ENCODE results near the gene ELFN1. TPM values are rescaled to one million over a fixed set of nuclear protein-coding genes. Genes with fewer than 3 reads are reported as not detected.

Gene ELFN1
- polyA plus RNA-seq, 1 of the 3 experiments (the other 2 are of a cell fraction), result 0.05 TPM

DNA sequence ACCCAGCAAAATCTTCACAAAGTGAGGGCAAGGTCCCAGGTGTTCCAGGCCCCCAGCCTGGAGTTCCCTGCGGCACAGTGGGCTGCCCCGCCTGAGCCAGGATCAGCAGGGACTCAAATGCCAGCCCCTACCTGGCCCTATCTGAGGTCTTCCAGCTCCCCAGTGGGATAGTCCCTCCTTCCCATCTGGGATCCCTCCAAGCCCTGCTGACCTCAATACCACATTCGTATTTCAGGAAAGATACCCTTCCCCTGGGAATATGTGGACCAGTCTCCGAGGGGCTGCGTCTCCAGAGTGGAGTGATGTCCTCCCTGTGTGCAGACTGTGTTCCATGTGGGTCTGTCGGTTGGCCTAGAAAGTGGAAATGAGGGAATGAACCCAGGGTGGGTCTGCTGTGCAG is 40.9 kb downstream of the ELFN1 start (continued):
- no peak for TF ChIP-seq FOSL2 (IDR thresholded peaks at IDR 0.05; ENCODE audit: borderline replicate concordance, low read depth)
- no peak for TF ChIP-seq YY1 (IDR thresholded peaks at IDR 0.05; ENCODE audit: low read depth)
- no peak for TF ChIP-seq GATA2 (CRISPR knock-in tag; IDR thresholded peaks at IDR 0.05)
- TF ChIP-seq RAD21 (IDR thresholded peaks at IDR 0.05; ENCODE audit: low read length), result no peak
- TF ChIP-seq JUND (IDR thresholded peaks at IDR 0.05), result no peak
- no peak for TF ChIP-seq TCF12 (IDR thresholded peaks at IDR 0.05)
- TF ChIP-seq, protein P1, sequence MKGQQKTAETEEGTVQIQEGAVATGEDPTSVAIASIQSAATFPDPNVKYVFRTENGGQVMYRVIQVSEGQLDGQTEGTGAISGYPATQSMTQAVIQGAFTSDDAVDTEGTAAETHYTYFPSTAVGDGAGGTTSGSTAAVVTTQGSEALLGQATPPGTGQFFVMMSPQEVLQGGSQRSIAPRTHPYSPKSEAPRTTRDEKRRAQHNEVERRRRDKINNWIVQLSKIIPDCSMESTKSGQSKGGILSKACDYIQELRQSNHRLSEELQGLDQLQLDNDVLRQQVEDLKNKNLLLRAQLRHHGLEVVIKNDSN (IDR thresholded peaks at IDR 0.05; ENCODE audit: borderline replicate concordance, low read depth), result no peak
- TF ChIP-seq, protein P2, sequence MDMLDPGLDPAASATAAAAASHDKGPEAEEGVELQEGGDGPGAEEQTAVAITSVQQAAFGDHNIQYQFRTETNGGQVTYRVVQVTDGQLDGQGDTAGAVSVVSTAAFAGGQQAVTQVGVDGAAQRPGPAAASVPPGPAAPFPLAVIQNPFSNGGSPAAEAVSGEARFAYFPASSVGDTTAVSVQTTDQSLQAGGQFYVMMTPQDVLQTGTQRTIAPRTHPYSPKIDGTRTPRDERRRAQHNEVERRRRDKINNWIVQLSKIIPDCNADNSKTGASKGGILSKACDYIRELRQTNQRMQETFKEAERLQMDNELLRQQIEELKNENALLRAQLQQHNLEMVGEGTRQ (IDR thresholded peaks at IDR 0.05; ENCODE audit: borderline replicate concordance, low read depth, low read length), result no peak
- no peak for TF ChIP-seq TEAD4 (IDR thresholded peaks at IDR 0.05; ENCODE audit: borderline replicate concordance, insufficient read depth)
- no peak for TF ChIP-seq CHD2 (IDR thresholded peaks at IDR 0.05; ENCODE audit: low read length, partially characterized antibody)
- TF ChIP-seq RFX5 (IDR thresholded peaks at IDR 0.05; ENCODE audit: low read length), result no peak

DNA sequence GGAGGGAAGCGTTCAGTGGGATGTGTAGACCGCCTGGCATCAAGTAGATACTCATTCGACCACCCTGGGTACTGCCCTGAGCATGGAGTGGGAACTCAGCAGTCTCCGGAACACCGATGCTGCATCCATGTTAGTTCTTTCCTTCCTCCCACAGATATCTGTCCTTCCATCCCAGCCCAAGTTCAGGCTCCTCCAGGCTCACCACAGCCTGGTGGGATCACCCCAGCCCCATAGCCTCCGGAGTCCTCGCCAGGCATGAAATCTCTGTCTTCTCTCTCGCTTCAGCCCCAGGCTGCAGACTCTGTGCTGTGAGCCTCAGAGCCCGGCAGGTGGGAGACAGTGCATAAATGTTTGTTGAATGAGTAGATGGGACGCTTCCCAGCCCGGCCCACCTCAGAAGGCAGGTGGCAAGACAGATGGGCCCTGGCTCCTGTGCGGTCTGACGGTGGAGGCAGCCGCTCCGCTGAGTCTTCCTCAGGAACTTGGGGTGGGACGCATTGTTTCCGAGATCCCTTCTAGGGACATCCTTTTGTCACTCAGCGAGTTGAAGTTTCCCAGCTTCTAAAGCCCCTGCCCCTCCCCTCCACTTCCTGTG is 42.9 kb downstream of the ELFN1 start:
- CTCF ChIA-PET, result interaction anchor here (0.6 to 1.2 kb wide), 4 partner anchors 12 to 253 kb away, joined by 3 to 4 read pairs (median 3); no protein-coding TSS in a partner anchor
- H3K9me3 ChIP-seq, result peaks cover 8% of the 10 kb centered on the region; the same call in 1 of the 2 replicates
- no peak overlapping the region for H3K4me3 ChIP-seq (ENCODE audit: low read depth in 2 of 2, low read length in 1 of 2)
- H3F3A ChIP-seq (replicated peaks; ENCODE audit: insufficient read depth), result no peaks in the 10 kb centered on the region
- no peak overlapping the region for H2AFZ ChIP-seq (ENCODE audit: low read depth)
- WGBS (ENCODE audit: low lambda C conversion rate), result 73% methylated on average over 18 of the region's 18 CpGs
- H3K79me2 ChIP-seq (ENCODE audit: insufficient read depth), result no peaks in the 10 kb centered on the region
- H3K4me1 ChIP-seq (ENCODE audit: control insufficient read depth in 1 of 2, insufficient read depth in 2 of 2, low read depth in 1 of 2, low read length in 1 of 2), result peaks cover 0 to 66% of the 10 kb centered on the region in 2 experiments; a peak in 2 of 4 replicates
- peak; percentile 60 for DNase-seq
- H4K20me1 ChIP-seq (ENCODE audit: insufficient read depth), result no peaks in the 10 kb centered on the region
- TF ChIP-seq, protein P3, sequence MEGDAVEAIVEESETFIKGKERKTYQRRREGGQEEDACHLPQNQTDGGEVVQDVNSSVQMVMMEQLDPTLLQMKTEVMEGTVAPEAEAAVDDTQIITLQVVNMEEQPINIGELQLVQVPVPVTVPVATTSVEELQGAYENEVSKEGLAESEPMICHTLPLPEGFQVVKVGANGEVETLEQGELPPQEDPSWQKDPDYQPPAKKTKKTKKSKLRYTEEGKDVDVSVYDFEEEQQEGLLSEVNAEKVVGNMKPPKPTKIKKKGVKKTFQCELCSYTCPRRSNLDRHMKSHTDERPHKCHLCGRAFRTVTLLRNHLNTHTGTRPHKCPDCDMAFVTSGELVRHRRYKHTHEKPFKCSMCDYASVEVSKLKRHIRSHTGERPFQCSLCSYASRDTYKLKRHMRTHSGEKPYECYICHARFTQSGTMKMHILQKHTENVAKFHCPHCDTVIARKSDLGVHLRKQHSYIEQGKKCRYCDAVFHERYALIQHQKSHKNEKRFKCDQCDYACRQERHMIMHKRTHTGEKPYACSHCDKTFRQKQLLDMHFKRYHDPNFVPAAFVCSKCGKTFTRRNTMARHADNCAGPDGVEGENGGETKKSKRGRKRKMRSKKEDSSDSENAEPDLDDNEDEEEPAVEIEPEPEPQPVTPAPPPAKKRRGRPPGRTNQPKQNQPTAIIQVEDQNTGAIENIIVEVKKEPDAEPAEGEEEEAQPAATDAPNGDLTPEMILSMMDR (IDR thresholded peaks at IDR 0.05), result no peak
- 0 out of 2 replicates have a peak, but pooled peaks have one; percentile 23 for TF ChIP-seq FOXJ3 (CRISPR knock-in tag; IDR thresholded peaks at IDR 0.05)
- H3K9me2 ChIP-seq, result no peaks in the 10 kb centered on the region
- no peaks in the 10 kb centered on the region; the same call in 1 of the 2 replicates for H3K27me3 ChIP-seq (ENCODE audit: insufficient read depth)
- POLR2A ChIA-PET, result interaction anchor here (0.8 kb wide), 1 partner anchor 497 kb away, joined by 3 read pairs; no protein-coding TSS in a partner anchor
- no peak overlapping the region for H3K4me2 ChIP-seq
- H3K36me3 ChIP-seq (replicated peaks in 1 of 2; ENCODE audit: control insufficient read depth in 1 of 2, insufficient read depth in 2 of 2, low read length in 1 of 2), result no peaks in the 10 kb centered on the region
- H3K9ac ChIP-seq, result no peak overlapping the region
- H3K27ac ChIP-seq (ENCODE audit: low read depth in 2 of 2, low read length in 1 of 2), result peak overlapping the region in 1 of 2 experiments; percentile 79; a peak in 2 of 4 replicates
